Limb (tissue), 2 donors: Measurements from ENCODE around the gene TAX1BP3.

Experiments
- DNase-seq, 2 donors: peaks; one replicate each; pipeline ENCODE4 v3.0.0-alpha.2; 2016; ENCODE audit errors: extremely low spot score in 2 of 2

Gene TAX1BP3

DNA sequence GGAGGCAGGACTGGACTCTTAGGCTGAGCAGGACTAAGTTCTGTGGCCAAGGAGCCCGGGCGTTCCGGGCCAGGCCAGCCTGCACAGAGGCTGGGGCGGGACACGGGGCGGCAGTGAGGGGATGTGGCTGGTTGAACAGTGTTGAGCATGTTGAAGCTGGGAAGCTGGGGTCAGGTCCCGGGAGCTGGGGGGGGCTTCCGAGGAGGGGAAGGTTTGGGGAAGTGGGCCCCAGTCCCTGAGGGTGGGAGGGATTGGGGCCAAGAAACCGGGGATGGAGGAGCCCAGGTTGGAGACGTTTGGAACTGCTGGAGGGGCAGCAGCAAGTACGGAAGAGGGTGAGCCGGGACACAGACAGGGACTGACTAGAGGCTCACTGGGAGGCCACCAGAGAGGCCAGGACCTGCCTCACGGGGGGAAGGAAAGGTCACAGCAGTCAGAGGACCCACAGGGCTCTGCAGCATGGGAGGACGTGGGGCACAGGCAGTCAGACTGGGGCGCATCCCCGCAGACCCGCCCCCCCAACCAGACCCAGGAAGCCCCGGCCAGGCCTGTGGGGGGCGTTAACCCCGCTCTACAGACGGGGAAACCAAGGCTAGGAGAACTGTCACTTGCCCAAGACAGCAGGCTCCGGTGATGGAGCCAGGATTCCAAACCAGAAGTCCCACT lies 9.5 kb downstream of the TAX1BP3 start:
- DNase-seq = no peak

GRCh38 chr17:3657874-3658783 lies 10.2 kb downstream of the TAX1BP3 start:
- no peak for DNase-seq

DNA sequence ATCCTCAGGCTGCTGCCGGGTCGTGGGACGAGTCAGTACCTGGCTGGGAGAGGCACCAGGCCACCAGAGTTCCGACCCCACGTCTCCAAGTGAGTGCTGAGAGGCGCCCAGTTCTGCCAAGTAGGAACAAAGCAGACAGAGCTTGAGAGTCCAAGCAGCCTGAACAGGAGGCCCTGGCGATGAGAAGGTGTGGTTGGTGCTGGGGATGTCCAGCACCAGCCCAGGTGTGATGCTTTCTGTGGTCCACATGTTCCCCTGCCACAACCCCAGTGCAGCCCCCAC lies 10.8 kb downstream of the TAX1BP3 start:
- DNase-seq = no peak

- no peak for DNase-seq
Observed at GRCh38 chr17:3656755-3657587, 11.4 kb downstream of the TAX1BP3 start.

- no peak for DNase-seq
Observed at GRCh38 chr17:3656353-3656752, 12.0 kb downstream of the TAX1BP3 start.

DNA sequence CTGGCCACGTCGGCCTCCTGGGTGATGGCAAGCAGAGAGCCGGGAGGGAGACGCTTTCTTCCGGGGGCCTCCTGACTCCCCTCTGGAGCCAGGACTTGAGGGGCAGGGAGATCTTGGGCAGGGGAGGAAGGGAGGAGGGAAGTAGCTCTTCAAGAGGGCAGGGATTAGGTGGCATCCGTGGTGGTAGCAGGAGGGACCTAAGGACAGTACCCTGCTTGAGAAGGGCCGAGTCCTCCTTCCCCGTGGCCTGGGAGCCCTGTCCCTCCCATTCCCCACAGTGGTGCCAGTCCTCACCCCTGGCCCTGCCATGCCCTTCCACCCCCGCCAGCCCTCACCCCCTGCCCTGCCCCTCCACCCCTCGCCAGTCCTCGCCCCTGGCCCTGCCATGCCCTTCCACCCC lies 12.6 kb downstream of the TAX1BP3 start:
- no peak for DNase-seq

GRCh38 chr17:3647769-3648555 lies 20.4 kb downstream of the TAX1BP3 start:
- peak in 1 of 2 donors; percentile 64 for DNase-seq

DNA sequence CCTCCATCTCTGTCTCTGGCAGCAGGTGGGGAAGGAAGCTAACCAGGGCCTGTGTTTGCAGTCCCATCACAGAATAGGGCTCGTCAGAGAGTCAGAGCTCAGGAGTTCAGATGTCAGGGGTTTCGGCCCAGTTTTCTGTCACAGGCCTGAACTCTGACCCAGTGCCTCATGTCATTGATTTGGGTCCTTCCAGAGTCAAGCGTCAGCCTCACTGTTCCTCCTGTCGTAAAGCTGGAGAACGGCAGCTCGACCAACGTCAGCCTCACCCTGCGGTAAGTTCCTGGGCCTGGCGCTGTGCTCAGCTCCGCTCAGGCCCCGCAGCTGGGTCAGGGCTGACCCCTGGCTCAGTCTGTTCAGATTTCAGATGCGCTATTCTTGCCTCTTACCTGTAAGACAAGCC lies 21.1 kb downstream of the TAX1BP3 start:
- no peak for DNase-seq

DNA sequence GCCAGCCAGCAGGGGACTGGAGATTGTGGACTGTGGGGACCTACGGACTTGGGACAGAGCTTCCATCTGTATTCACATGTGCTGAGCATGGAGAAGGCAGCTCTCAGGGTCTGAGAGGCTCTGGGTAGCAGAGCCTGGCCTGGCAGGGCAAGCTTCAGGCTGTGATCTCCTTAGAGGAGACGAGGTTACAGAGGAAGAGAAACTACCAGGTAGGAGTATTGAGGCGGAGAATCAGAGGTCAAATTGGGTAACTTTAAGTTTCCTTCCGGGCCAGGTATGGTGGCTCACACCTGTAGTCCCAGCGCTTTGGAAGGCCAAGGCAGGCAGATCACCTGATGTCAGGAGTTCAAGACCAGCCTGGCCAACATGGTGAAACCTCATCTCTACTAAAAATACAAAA lies 23.1 kb downstream of the TAX1BP3 start:
- no peak for DNase-seq

DNA sequence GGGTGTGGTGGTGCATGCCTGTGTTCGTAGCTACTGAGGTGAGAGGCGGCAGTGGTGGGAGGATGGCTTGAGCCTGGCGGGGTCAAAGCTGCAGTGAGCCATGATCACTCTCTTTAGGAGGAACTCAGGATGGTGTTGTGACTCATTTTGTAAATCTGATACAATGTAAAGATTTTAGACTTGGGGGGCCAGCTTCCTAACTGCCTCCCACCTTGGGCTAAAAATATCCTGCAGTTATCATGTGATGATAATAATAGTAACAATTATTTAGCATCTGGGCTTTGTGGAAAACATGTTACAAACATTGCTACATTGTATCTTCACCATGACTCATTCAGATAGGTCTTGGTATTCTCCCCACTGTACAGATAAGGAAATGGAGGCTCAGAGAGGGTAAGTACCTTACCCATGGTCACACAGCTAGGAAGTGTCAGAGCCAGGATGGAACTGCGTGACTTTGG lies 24.5 kb downstream of the TAX1BP3 start:
- no peak for DNase-seq

GRCh38 chr17:3641717-3642486 lies 26.5 kb downstream of the TAX1BP3 start:
- DNase-seq = no peak

DNA sequence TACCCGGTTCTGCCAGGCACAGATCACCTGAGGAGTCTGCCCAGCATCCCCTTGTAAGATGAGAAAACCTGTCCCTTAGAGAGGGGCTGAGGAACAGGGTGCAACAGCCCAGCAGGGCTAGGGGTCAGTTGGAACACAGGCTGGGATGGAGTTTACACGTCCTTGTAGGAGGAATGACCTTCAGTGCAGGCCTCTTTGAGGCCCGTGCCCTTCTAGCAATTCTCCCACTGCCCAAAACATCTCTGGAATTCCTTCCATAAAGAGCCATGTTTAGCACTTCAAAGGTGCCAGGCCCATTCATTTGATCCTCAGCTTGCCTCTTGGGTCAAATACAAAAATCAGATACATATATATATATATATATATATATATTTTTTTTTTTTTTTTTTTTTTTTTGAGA lies 27.4 kb downstream of the TAX1BP3 start:
- DNase-seq = no peak

- no peak for DNase-seq
Observed at GRCh38 chr17:3639981-3640596, 28.3 kb downstream of the TAX1BP3 start.

- no peak for DNase-seq
Observed at GRCh38 chr17:3636908-3637373, 31.4 kb downstream of the TAX1BP3 start.

- DNase-seq = peak; percentile 96 to 98
Observed at GRCh38 chr17:3636154-3636907, 32.0 kb downstream of the TAX1BP3 start, which contains the start of the genes CTNS and SHPK. Gene CTNS, plus strand, starts transcription at chr17:3636760. Its CDS starts 3,447 bp downstream, at chr17:3640207. Gene SHPK, minus strand, starts transcription at chr17:3636250. Its CDS starts 31 bp downstream, at chr17:3636219.

DNA sequence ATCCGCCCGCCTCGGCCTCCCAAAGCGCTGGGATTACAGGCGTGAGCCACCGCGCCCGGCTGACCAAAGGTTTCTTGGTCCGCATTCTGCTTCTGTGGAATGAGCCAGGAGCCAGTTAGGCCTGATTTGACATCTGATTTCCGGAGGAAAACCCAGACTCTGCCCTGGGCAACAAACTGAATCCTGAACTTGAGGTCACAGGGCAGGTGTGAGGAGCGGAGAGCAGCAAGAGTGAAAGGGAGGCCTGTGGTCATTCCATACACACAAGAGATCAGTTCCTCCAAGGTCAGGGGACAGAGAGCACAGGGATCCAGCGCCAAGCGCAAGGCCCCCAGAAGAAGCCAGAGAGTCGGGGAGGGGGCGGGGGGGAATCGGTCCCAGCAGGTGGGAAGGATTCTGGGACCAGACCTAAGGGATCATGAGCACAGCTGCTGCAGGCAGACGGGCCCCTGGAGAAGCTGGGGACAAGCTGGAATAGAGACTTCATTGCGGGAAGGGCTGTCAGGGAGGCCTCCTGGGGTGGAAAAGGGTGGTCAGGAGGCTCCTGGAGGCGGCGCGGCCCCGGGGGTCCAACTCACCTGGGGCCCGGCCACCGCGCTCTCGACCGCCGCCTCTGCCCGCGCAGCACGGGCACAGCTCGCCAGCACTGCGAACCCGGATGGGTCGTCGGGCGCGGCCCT lies 32.8 kb downstream of the TAX1BP3 start:
- no peak for DNase-seq

- no peak for DNase-seq
Observed at GRCh38 chr17:3632287-3632686, 36.1 kb downstream of the TAX1BP3 start.

DNA sequence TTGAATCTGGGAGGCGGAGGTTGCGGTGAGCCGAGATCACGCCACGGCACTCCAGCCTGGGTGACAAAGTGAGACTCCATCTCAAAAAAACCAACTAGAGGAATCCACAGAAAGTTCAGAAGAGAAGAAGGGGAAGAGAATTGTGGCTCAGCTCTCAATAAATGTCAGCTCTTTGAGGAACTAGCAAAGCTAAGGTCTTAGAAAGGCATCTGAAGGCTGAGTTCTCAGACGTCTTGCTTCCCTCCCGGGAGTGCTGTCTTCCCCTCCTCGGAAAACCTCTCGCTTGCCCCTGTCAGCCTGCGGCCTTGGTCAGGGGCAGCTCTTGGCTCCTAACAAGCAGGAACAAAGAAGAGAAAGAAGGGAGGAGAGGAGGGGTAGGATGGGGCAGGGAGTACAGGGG lies 37.6 kb downstream of the TAX1BP3 start:
- no peak for DNase-seq
